GM19455 (cell line): ENCODE results near the gene LEAP2.
"Not testable (repeated sequence)": the region's sequence is repeated elsewhere in the genome, so short reads cannot be mapped to it uniquely, and the experiment has no call there.

Experiments
- ATAC-seq: cut with Tn5 transposase; IDR thresholded peaks from one replicate; pipeline ENCODE4 v1.9.1; 2021; ENCODE audit not compliant: unreplicated experiment

Gene LEAP2

GRCh38 chr5:132840313-132840712 lies 33.2 kb upstream of the LEAP2 start:
- no peak for ATAC-seq

- no peak for ATAC-seq
Observed at GRCh38 chr5:132840896-132841295, 32.6 kb upstream of the LEAP2 start.

GRCh38 chr5:132841305-132841704 lies 32.2 kb upstream of the LEAP2 start:
- ATAC-seq, result no peak

- no peak for ATAC-seq
Observed at GRCh38 chr5:132848270-132848669, 25.2 kb upstream of the LEAP2 start.

- no peak for ATAC-seq
Observed at GRCh38 chr5:132849347-132849746, 24.1 kb upstream of the LEAP2 start.

DNA sequence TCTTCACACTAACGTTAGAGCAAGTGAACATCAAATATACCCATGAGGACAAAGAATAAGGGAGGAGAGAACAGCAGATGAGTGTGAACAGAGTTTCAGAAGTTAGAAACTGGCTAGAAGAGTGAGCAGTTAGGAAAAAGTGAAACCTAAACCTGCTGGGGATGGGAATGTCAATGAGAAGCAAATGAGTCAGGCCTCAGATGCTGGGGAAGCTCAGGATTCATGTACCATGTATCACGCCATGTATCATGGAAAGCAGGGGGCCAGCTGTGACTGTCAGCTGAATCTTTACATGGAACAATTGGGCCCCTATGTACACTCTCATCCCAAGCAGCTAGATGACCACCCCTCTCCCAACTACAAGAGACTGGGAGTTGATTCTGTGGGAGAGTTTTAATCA lies 23.4 kb upstream of the LEAP2 start:
- no peak for ATAC-seq

GRCh38 chr5:132853323-132853722 lies 20.1 kb upstream of the LEAP2 start:
- no peak for ATAC-seq

DNA sequence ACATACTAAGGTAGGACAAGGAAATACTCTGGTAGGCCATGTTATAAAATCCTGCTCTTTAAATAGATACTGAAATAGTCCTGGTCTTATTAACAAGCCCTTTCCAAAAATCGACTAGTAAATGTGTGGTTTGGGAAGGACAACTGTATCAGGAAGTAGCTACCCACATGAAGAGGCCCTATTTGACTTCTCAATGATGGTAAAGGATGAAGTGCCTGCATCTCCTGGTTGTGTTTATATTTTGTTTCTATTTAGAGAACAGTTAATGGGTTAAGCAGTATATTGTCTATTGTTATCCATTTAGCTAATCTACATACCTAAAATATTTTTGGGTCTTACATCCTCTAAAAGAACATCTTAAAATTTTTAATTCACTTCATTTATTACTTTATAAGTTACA lies 19.7 kb upstream of the LEAP2 start:
- no peak for ATAC-seq

GRCh38 chr5:132854301-132854700 lies 19.2 kb upstream of the LEAP2 start:
- no peak for ATAC-seq

DNA sequence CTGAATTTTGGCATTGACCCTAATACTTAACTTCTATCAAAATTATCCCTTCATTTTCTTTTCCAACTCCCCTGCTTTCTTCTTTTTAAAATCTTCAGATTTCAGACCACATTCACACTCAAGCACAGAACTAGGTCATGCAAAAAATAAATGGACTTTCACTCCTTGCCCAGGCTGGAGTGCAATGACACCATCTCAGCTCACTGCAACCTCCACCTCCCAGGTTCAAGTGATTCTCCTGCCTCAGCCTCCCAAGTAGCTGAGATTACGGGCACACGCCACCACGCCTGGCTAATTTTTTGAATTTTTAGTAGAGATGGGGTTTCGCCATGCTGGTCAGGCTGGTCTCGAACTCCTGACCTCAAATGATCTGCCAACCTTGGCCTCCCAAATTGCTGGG lies 18.5 kb upstream of the LEAP2 start:
- not testable (repeated sequence) for ATAC-seq

DNA sequence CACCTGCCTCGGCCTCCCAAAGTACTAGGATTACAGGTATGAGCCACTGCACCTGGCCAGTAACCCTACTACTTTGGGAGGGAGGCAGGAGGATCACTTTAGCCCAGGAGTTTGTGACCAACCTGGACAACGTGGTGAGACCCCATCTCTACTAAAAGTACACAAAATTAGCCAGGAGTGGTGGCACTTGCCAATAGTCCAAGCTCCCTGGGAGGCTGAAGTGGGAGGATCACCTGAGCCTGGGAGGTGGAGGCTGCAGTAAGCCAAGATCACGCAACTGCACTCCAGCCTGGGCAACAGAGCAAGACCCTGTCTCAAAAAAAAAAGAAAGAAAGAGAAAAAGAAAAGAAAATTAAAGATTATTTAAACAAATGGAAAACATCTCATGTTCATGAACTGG lies 17.5 kb upstream of the LEAP2 start:
- no peak for ATAC-seq

GRCh38 chr5:132859889-132860437 lies 13.5 kb upstream of the LEAP2 start:
- ATAC-seq, result no peak

DNA sequence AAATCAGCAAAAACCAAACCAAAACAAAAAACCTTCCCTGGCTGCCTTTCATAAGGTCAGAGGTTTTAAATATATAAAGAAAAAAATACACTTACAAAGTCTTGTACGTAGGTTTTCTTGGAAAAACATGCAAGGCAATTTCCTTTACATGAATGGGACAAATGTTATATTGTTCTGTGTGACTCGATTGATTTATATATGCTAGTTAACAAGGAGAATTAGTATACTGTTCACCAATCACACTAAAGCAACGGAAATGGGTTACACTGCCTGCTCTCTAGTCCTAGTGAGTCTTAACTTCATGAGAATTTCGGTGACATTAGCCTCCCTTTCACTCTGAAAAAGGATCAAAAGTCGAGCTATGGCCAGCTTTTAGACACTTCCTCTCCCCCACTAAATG lies 12.7 kb upstream of the LEAP2 start:
- ATAC-seq, result no peak

DNA sequence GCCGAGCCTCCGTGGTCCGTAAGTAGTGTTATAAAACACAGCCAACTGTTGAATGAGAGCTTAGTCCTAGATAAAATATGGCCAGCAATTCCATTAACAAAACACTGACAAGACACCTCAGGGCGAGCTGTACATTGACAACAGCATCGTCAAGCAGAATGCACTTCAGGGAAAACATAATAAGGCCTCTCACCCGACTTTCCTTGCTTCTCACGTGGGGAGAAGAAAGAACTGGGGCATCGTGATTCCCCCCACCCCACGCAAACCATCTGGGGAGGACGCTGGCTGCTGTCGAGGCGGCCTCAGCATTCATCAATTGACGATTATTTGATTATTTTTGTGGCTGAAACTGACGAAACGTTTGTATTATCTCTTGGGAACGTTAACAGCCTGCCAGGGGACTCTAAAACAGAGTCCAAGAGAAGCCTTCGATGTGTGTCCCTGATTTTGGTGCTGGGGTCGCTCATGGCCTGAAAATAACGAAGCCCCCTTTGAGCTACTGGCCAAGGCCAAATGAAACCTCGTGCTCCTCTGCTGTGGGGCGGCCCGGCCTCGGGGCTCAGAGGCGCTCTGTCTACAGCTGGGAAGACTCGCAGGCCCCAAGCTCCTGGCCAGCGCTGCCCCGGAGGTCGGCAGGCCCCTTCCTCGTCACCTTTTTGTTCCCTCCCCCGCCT lies 7.7 kb upstream of the LEAP2 start:
- ATAC-seq, result peak; percentile 32

- ATAC-seq, result peak; percentile 98
Observed at GRCh38 chr5:132866342-132867045, 7.0 kb upstream of the LEAP2 start, which contains the start of the genes GDF9 and UQCRQ. Gene GDF9 (minus strand): TSS chr5:132866469. CDS start chr5:132864533, 1,936 bp downstream. Gene UQCRQ (plus strand): TSS chr5:132866642. CDS start chr5:132866882, 240 bp downstream.

- peak; percentile 24 for ATAC-seq
Observed at GRCh38 chr5:132867046-132867451, 6.4 kb upstream of the LEAP2 start.

- no peak for ATAC-seq
Observed at GRCh38 chr5:132868754-132869153, 4.7 kb upstream of the LEAP2 start.

GRCh38 chr5:132870801-132871200 lies 2.7 kb upstream of the LEAP2 start:
- no peak for ATAC-seq

DNA sequence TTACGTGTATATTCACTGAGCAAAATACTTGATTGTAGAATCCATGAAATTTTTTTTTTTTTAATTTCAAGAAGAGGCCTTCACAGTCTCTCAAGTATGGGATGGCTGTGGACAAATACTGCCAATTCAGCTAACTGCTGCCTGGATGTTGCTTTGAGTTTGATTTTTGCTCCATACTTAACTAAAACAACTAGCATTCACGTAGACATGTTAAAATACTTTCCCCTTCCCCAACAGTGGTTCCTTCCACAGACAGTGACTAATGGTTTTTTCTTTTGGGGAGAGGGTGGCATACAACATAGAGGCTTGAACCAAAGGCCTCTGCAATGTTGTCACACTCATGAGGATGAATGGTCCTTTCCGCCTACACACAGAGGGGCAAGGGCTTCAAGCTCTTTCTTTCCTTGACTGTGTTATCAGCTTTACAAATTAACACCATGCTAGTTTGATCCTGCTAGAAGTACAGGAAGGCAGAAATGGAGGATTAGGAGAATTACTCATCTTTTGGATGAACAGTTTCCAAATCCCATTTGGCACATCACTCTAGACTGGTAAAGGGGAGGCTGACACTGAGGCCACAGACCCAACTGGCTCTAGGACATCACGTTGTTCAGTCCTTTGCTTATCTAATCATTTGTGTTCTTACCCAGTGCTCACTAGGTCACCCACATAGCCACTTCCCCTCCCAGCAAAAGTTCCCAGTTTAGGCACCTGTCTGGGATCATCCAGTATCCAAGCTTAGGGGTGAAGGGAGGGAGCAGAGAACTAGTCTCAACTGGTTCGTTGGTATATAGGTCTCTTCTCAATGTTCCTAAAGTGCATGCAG lies 1.8 kb upstream of the LEAP2 start:
- ATAC-seq, result no peak

- no peak for ATAC-seq
Observed at GRCh38 chr5:132872788-132873118, 715 bp upstream of the LEAP2 start.

DNA sequence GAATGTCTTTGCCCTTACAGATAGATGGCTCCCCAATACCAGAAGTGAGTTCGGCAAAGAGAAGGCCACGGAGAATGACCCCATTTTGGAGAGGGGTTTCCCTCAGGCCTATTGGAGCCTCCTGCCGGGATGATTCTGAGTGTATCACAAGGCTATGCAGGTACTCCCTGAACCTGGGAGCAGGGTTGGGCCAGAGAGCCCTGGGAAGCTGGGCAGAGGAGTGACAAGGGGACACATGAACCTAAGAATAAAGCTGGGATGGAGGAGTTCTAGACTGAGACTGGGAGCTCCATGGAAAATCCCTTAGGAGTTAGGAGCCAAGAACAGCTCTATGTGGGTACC lies 433 bp downstream of the LEAP2 start:
- ATAC-seq, result no peak
